Measurements from ENCODE around the gene EVC2. TPM values are rescaled to one million over a fixed set of nuclear protein-coding genes. Genes with fewer than 3 reads are reported as not detected.

Gene EVC2, protein sequence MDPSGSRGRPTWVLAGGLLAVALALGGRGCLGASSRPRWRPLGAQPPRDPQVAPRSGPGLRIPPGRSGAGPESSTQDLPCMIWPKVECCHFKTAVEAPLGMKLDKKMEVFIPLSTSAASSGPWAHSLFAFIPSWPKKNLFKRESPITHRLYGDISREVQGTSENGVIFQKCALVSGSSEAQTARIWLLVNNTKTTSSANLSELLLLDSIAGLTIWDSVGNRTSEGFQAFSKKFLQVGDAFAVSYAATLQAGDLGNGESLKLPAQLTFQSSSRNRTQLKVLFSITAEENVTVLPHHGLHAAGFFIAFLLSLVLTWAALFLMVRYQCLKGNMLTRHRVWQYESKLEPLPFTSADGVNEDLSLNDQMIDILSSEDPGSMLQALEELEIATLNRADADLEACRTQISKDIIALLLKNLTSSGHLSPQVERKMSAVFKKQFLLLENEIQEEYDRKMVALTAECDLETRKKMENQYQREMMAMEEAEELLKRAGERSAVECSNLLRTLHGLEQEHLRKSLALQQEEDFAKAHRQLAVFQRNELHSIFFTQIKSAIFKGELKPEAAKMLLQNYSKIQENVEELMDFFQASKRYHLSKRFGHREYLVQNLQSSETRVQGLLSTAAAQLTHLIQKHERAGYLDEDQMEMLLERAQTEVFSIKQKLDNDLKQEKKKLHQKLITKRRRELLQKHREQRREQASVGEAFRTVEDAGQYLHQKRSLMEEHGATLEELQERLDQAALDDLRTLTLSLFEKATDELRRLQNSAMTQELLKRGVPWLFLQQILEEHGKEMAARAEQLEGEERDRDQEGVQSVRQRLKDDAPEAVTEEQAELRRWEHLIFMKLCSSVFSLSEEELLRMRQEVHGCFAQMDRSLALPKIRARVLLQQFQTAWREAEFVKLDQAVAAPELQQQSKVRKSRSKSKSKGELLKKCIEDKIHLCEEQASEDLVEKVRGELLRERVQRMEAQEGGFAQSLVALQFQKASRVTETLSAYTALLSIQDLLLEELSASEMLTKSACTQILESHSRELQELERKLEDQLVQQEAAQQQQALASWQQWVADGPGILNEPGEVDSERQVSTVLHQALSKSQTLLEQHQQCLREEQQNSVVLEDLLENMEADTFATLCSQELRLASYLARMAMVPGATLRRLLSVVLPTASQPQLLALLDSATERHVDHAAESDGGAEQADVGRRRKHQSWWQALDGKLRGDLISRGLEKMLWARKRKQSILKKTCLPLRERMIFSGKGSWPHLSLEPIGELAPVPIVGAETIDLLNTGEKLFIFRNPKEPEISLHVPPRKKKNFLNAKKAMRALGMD
- polyA plus RNA-seq (2012; ENCODE audit: insufficient read depth, insufficient read length, low read depth): not detected

DNA sequence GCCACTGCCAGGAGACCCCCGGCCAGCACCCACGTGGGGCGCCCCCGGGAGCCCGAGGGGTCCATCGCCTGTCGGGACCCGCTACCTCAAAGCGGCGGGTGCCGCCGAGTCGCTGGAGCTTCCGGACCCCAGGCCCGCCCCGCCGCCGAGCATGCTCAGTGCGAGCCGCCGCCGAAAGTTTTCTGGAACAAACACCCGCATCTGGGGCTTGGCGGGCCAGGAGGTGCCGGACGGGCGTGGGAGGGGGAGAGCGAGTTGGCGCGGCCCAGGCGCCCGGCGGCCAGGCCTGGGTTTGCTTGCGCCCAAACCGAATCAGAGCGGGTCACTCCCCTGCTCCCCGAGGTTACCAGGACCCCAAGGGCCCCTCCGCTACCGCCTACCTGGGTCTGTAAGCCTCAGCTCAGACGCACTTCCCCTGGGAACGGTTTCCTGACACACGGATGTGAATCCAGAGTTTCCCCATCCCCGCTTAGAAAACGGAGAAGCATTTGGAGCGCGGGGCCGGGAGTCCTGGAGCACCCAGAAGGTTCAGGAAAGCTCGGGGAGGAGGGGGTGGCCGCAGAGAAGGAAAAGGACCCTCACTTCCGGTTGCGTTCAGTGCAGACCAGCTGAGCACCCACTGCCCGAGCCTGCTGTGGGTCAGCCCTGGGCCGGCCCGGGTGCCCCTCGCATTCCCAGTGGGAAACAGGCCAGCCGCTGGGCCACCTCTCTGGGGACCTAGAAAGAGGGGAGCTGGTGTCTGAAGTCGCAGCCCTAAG lies at the start of gene EVC2:
Gene EVC2, minus strand, starts transcription at position 111 of the 758 bp plus-strand sequence. Its CDS starts 46 bp downstream, at position 65.
- H3K4me1 ChIP-seq: no peaks in the 10 kb centered on the region
- TF ChIP-seq, protein P1, sequence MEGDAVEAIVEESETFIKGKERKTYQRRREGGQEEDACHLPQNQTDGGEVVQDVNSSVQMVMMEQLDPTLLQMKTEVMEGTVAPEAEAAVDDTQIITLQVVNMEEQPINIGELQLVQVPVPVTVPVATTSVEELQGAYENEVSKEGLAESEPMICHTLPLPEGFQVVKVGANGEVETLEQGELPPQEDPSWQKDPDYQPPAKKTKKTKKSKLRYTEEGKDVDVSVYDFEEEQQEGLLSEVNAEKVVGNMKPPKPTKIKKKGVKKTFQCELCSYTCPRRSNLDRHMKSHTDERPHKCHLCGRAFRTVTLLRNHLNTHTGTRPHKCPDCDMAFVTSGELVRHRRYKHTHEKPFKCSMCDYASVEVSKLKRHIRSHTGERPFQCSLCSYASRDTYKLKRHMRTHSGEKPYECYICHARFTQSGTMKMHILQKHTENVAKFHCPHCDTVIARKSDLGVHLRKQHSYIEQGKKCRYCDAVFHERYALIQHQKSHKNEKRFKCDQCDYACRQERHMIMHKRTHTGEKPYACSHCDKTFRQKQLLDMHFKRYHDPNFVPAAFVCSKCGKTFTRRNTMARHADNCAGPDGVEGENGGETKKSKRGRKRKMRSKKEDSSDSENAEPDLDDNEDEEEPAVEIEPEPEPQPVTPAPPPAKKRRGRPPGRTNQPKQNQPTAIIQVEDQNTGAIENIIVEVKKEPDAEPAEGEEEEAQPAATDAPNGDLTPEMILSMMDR (IDR thresholded peaks at IDR 0.05; ENCODE audit: low read depth, low read length): no peak
- no peak for DNase-seq

DNA sequence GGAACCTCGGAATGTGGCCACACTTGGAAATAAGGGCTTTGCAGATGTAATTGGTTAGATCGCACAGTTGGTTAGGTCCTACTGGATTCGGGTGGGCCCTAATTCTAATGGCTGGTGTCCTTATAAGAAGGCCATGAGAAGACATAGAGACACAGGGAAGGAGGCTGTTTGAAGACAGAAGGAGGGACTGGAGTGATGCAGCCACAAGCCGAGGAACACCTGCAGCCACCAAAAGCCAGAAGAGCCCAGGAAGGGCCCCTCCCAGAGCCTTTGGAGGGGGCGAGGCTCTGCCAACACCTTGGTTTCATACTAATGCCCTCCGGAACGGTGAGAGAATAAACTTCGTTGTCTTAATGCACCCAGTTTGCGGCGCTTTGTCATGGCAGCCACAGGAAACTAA lies 49.6 kb upstream of the EVC2 start:
- Histone ChIP-seq H3K4me3 (ENCODE audit: low read depth, low read length) (no peak overlapping the region), H3K4me1 (no peaks in the 10 kb centered on the region), H3K9me3 (no peaks in the 10 kb centered on the region), H3K36me3 (no peaks in the 10 kb centered on the region), H3K27me3 (no peaks in the 10 kb centered on the region)
- TF ChIP-seq, protein P1 (IDR thresholded peaks at IDR 0.05; ENCODE audit: low read depth, low read length): no peak
- DNase-seq: no peak

More for the DNA sequence above, at the start of gene EVC2:
- Histone ChIP-seq H3K4me3 (ENCODE audit: low read depth, low read length) (no peak within 1 kb of the TSS), H3K9me3 (peaks cover 3% of the 10 kb centered on the region; the same call in 1 of the 2 replicates), H3K36me3 (no peaks in the 10 kb centered on the region), H3K27me3 (peaks cover 54% of the 10 kb centered on the region)

DNA sequence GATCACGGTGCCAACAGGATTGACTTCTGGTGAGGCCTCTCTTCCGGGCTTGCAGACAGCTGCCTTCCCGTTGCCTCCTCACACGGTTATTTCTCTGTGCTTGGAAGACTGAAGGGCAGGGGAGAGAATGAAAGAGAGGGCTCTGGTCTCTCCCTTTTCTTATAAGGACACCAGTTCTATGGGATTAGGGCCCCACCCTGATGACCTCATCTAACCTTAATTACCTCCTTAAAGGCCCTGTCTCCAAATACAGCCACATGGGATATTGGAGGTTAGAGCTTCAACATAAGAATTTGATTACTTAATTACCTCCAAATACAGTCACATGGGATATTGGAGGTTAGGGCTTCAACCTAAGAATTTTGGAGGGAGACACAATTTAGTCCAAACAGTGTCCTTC lies 49.2 kb upstream of the EVC2 start:
- Histone ChIP-seq H3K27me3 (no peaks in the 10 kb centered on the region), H3K36me3 (no peaks in the 10 kb centered on the region), H3K9me3 (no peaks in the 10 kb centered on the region), H3K4me3 (ENCODE audit: low read depth, low read length) (no peak overlapping the region), H3K4me1 (no peaks in the 10 kb centered on the region)
- TF ChIP-seq, protein P1 (IDR thresholded peaks at IDR 0.05; ENCODE audit: low read depth, low read length): no peak
- no peak for DNase-seq

DNA sequence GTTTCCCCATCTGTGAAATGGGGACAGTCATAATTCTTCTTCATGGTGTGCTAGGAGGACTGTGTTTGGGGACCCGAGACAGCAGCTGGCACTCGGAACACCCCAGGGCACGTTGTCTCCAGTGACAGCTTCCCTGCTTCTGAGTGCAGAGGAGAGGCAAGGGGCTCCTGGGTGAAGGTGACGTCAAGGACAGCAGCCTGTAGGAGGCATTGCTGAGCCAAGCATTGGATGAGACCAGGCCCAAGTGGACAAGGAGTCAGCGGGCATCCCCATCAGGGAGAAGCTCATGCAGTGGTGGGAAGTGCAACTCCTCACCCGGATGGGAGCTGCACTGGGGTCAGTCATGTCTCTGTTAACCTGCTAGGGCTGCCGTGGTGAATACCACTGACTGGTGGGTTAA lies 48.7 kb upstream of the EVC2 start:
- H3K36me3 ChIP-seq: no peaks in the 10 kb centered on the region
- no peak for DNase-seq
- no peaks in the 10 kb centered on the region for H3K4me1 ChIP-seq
- TF ChIP-seq, protein P1 (IDR thresholded peaks at IDR 0.05; ENCODE audit: low read depth, low read length): no peak
- no peak overlapping the region for H3K4me3 ChIP-seq (ENCODE audit: low read depth, low read length)
- H3K27me3 ChIP-seq: no peaks in the 10 kb centered on the region
- H3K9me3 ChIP-seq: no peaks in the 10 kb centered on the region

DNA sequence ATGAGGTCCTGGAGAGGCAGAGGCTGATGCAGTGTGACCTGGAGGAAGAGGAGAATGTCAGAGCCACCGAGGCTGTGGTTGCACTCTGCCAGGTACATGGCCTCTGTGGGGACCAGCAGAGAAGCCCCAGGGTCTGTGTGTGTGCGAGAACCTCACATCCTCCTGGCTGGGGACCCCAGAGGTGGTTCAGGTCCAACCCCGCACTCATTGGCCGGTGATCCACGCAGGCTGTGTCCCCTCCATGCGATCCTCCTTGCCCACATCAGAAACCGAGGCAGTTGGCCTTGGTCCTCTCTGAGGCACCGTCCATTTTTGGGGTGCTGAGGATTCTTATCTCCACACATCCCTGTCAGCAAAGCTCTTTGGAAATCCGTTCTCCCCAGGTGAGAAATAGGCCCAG lies 47.9 kb upstream of the EVC2 start:
- TF ChIP-seq, protein P1 (IDR thresholded peaks at IDR 0.05; ENCODE audit: low read depth, low read length): no peak
- Histone ChIP-seq H3K27me3 (no peaks in the 10 kb centered on the region), H3K9me3 (no peaks in the 10 kb centered on the region), H3K4me3 (ENCODE audit: low read depth, low read length) (no peak overlapping the region), H3K36me3 (no peaks in the 10 kb centered on the region), H3K4me1 (no peaks in the 10 kb centered on the region)
- no peak for DNase-seq
